Right lobe of liver (tissue), 6 donors: ENCODE data around the gene LRRK2. TPM values are rescaled to one million over a fixed set of nuclear protein-coding genes. Genes with fewer than 3 reads are reported as not detected.
"Not testable (repeated sequence)": the region's sequence is repeated elsewhere in the genome, so short reads cannot be mapped to it uniquely, and the experiment has no call there.

Source experiments
- ATAC-seq, 4 donors: fragments of 200-7000 bp; cut with Tn5 transposase; one replicate each; pipeline ENCODE4 v1.9.1; 2020; ENCODE audit warnings: mild to moderate bottlenecking in 4 of 4, moderate library complexity in 4 of 4
- DNase-seq, 3 donors: peaks; one replicate each; pipeline ENCODE4 v3.0.0-alpha.2; 2020
- H3K27ac ChIP-seq, 3 donors: fragments of 200-600 bp; one replicate each; pipeline ENCODE4 v1.8.0; 2022
- H3K27me3 ChIP-seq, 2 donors: fragments of 200-600 bp; one replicate each; pipeline ENCODE4 v1.8.0; 2022
- H3K36me3 ChIP-seq, 4 donors: fragments of 200-600 bp; sonication (generic) in 1 of 4; one replicate each; pipeline versions ENCODE4 v1.5.1 to v1.8.0; 2017 to 2022; ENCODE audit warnings: control low read depth in 1 of 4
- H3K4me1 ChIP-seq, 4 donors: fragments of 200-600 bp; sonication (generic) in 1 of 4; one replicate each; pipeline versions ENCODE4 v1.5.1 to v1.8.0; 2017 to 2022; ENCODE audit warnings: control low read depth in 1 of 4
- H3K4me3 ChIP-seq, 3 donors: fragments of 200-600 bp; one replicate each; pipeline ENCODE4 v1.8.0; 2022
- H3K9me3 ChIP-seq, 4 donors: fragments of 200-600 bp; sonication (generic) in 1 of 4; one replicate each; pipeline versions ENCODE4 v1.5.1 to v1.8.0; 2017 to 2022; ENCODE audit warnings: control low read depth in 1 of 4
- POLR2A ChIP-seq: fragments of 450-650 bp; IDR thresholded peaks from one replicate; pipeline ENCODE4 v1.6.1; 2017; ENCODE audit warnings: antibody characterized with exemption, mild to moderate bottlenecking
- whole genome bisulfite sequencing: methylation state at CpG from one replicate; pipeline ENCODE4 v1.1.6; 2018; ENCODE audit warnings: low coverage, low lambda C conversion rate; ENCODE audit not compliant: insufficient coverage; ENCODE audit errors: missing lambda C conversion rate; 5-methylcytosine and 5-hydroxymethylcytosine counted together
- intact Hi-C, 2 donors: fragments of 100-400 bp; cut with DNase I; formaldehyde crosslinking; loops; one replicate each; pipeline versions ENCODE4 v1.11.2 to v1.14.1; 2022
- total RNA-seq, 6 experiments: library from RNA; depleted of rRNA in 2 of 6; stranded (reverse); fragments of >200 nt in 2 of 6; fragmentation: NEBNext Ultra II Directional in 3 of 6; extraction: Animal tissue kit (Norgen Biotek cat#: 25700) in 3 of 6; gene quantifications; one replicate each; pipeline versions ENCODE4 v1.1.0 to v1.2.4, GENCODE V29; 2016 to 2023
- TF ChIP-seq, protein P1 (sequence below), 4 donors: fragments of 200-600 bp in 3 of 4; fragments of 450-650 bp in 1 of 4; IDR thresholded peaks; one replicate each; pipeline versions ENCODE4 v1.5.1 to v1.8.0; 2016 to 2022; ENCODE audit warnings: antibody characterized with exemption in 4 of 4, mild to moderate bottlenecking in 2 of 4
- donor health status: DM: no; HTN: yes; CAD: no.
- donor health status: DM: no; HTN: no; CAD: no.
- donor health status: DM: no; HTN: no; CAD: no.
- donor health status: DM: no; HTN: yes; CAD: no.
- donor health status: DM: no; HTN: yes; CAD: no.

LRRK2 gene
- total RNA-seq, 6 experiments from 2014 or later: 4.1 to 19.1 (median 6.1) TPM

DNA sequence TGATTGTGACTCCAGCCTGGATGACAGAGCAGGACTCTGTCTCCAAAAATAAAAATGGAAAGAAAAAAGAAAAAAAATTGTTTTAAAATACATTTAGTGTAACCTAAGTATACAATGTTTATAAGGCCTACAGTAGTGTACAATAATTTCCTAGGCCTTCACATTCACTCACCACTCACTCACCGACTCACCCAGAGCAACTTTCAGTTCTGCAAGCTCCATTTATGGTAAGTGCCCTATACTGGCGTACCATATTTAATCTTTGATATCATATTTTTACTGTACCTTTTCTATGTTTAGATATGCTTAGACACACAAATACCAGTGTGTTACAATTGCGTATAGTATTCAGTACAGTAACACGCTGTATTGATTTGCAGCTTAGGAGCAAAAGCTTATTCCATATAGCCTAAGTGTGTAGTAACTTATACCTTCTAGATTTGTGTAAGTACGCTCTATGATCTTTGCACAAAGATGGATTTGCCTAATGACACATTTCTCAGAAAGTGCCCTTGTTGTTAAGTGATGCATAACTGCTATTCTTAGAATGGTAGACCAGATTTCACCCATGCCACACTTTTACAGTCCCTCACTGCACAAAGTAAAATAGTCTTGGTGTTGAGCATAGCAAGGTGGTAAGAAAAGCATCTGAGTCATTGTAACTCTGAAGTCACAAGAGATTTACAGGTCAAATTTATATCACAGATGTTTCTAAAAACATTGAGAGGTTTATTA lies 151.9 kb downstream of the LRRK2 start:
- intact Hi-C loops: no loop called here
- H3K27me3 ChIP-seq: no peaks in the 10 kb centered on the region
- no peak overlapping the region for H3K27ac ChIP-seq
- no peak for ATAC-seq
- H3K36me3 ChIP-seq: no peaks in the 10 kb centered on the region
- H3K4me3 ChIP-seq: no peak overlapping the region
- no peaks in the 10 kb centered on the region for H3K9me3 ChIP-seq
- no peak for DNase-seq
- TF ChIP-seq POLR2A: no peak
- TF ChIP-seq, protein P1, sequence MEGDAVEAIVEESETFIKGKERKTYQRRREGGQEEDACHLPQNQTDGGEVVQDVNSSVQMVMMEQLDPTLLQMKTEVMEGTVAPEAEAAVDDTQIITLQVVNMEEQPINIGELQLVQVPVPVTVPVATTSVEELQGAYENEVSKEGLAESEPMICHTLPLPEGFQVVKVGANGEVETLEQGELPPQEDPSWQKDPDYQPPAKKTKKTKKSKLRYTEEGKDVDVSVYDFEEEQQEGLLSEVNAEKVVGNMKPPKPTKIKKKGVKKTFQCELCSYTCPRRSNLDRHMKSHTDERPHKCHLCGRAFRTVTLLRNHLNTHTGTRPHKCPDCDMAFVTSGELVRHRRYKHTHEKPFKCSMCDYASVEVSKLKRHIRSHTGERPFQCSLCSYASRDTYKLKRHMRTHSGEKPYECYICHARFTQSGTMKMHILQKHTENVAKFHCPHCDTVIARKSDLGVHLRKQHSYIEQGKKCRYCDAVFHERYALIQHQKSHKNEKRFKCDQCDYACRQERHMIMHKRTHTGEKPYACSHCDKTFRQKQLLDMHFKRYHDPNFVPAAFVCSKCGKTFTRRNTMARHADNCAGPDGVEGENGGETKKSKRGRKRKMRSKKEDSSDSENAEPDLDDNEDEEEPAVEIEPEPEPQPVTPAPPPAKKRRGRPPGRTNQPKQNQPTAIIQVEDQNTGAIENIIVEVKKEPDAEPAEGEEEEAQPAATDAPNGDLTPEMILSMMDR (IDR thresholded peaks at IDR 0.05): no peak
- WGBS: 83% methylated on average over 5 of the region's 5 CpGs
- H3K4me1 ChIP-seq: no peaks in the 10 kb centered on the region

DNA sequence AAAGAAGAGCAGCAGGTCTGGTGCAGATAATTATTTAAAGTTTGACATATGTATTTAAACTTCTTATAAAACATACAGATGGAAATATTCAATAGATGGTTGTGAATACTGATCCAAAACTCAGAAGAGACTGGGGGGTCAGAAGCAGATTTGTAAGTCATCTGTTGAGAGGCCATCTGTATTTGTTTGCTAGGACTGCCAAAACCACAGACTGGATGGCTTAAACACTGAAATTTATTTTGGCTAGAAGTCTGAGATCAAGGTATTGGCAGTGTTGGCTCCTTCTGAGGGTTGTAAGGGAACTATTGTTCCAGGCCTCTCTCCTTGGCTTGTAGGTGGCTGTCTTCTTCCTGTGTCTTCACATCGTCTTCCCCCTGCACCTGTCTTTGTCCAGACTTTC lies 153.9 kb downstream of the LRRK2 start:
- intact Hi-C loops: no loop called here
- no peak for ATAC-seq
- no peaks in the 10 kb centered on the region for H3K27me3 ChIP-seq
- no peak overlapping the region for H3K4me3 ChIP-seq
- WGBS: 55% methylated on average over 1 of the region's 1 CpG
- no peak for DNase-seq
- no peak overlapping the region for H3K27ac ChIP-seq
- H3K36me3 ChIP-seq: no peaks in the 10 kb centered on the region
- no peaks in the 10 kb centered on the region for H3K4me1 ChIP-seq
- TF ChIP-seq POLR2A: no peak
- TF ChIP-seq, protein P1 (IDR thresholded peaks at IDR 0.05): no peak
- no peaks in the 10 kb centered on the region for H3K9me3 ChIP-seq

DNA sequence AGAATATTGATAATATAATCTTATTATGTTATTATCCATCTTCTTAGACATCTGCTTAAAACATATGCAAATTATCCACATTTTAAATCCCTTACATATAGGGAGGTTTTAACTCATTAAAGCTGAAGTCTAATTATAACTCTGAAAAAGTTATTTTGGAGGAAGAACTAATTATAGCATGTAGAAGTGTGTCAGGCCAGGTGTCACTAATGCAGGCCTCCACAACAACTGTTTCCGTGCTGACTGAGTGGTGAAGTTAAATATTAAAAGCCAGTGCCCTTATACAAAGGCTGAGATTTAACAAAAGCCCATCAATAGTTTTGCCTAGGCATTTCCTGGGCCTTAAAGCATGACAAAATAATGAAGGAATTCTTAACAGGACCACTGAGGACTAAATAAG lies 157.4 kb downstream of the LRRK2 start:
- Histone ChIP-seq H3K27ac (no peak overlapping the region), H3K27me3 (no peaks in the 10 kb centered on the region), H3K36me3 (no peaks in the 10 kb centered on the region), H3K9me3 (no peaks in the 10 kb centered on the region), H3K4me1 (no peaks in the 10 kb centered on the region), H3K4me3 (no peak overlapping the region)
- intact Hi-C loops: no loop called here
- ATAC-seq (no peak), DNase-seq (no peak)
- TF ChIP-seq, protein P1 (IDR thresholded peaks at IDR 0.05): no peak
- no peak for TF ChIP-seq POLR2A
- 69% methylated on average over 1 of the region's 1 CpG for WGBS

DNA sequence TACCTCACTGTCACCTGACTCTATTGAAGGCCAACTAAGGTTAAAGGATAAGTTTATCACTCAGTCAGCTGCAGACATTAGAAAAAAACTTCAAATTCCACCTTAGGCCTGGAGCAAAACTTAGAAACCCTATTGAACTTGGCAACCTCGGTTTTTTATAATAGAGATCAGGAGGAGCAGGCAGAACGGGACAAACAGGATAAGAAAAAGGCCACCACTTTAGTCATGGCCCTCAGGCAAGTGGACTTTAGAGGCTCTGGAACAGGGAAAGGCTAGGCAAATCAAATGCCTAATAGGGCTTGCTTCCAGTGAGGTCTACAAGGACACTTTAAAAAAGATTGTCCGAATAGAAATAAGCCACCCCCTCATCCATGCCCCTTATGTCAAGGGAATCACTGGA lies 162.5 kb downstream of the LRRK2 start:
- ATAC-seq, H3K9me3 ChIP-seq, intact Hi-C loops, H3K27ac ChIP-seq, DNase-seq, H3K4me1 ChIP-seq, H3K36me3 ChIP-seq, H3K4me3 ChIP-seq, H3K27me3 ChIP-seq: not testable (repeated sequence)
- WGBS: 63% methylated on average over 2 of the region's 3 CpGs

DNA sequence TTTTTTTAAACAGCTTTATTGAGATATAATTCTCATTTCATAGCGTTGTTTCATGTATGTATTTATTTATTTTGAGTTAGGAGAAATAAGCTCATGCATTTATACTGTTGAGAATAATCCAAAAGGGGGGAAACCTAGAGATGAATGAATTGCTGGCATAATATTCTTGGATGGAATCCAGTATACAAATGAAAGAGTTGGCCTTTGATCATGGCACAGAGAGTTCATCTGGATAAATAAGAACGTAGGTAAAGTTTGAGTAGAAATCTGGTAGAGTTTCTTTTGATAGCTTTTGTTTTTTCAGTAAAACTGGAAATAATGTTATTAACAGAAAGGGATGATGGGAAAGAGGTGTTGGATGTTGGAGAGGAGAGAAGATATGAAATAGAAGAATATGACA lies 166.2 kb downstream of the LRRK2 start:
- Histone ChIP-seq H3K9me3 (no peaks in the 10 kb centered on the region), H3K36me3 (no peaks in the 10 kb centered on the region), H3K27me3 (no peaks in the 10 kb centered on the region), H3K27ac (no peak overlapping the region), H3K4me1 (peaks cover 0 to 7% (median 0%) of the 10 kb centered on the region in 4 donors), H3K4me3 (no peak overlapping the region)
- TF ChIP-seq POLR2A: no peak
- TF ChIP-seq, protein P1 (IDR thresholded peaks at IDR 0.05): no peak
- intact Hi-C loops: no loop called here
- ATAC-seq: peak in 3 of 4 donors; percentile 39 to 63 (median 54)
- no peak for DNase-seq
- WGBS: 41% methylated on average over 2 of the region's 2 CpGs
